ENCODE results near the gene SYF2. TPM values are rescaled to one million over a fixed set of nuclear protein-coding genes. Genes with fewer than 3 reads are reported as not detected.
A peak's percentile ranks its signal among the peaks of the same experiment; 100 is the strongest.

SYF2 gene
- total RNA-seq, 1 experiment from 2014 or later, result 30.2 TPM

GRCh38 chr1:25245393-25245792 lies 13.1 kb upstream of the SYF2 start:
- Histone ChIP-seq H3K4me3 (ENCODE audit: low read depth, low read length, poor library complexity, severe bottlenecking) (peak overlapping the region; percentile 83), H3K4me1 (ENCODE audit: insufficient read depth, low read length, poor library complexity, severe bottlenecking) (peaks cover 24% of the 10 kb centered on the region), H3K9me3 (ENCODE audit: low read depth, low read length, poor library complexity, severe bottlenecking) (no peaks in the 10 kb centered on the region), H3K27me3 (replicated peaks; ENCODE audit: insufficient read depth, low read depth, low read length, poor library complexity) (no peaks in the 10 kb centered on the region), H3K36me3 (ENCODE audit: insufficient read depth, low read length, poor library complexity, severe bottlenecking) (peaks cover 42% of the 10 kb centered on the region), H3K27ac (ENCODE audit: low read depth, low read length, poor library complexity, severe bottlenecking) (no peak overlapping the region)
- BruUV-seq (replicated peaks), result no TSS peak
- POLR2A ChIA-PET (ENCODE audit: low non-redundant PET), result no interaction called here
- intact Hi-C loops (cut with micrococcal nuclease; ENCODE audit: unreplicated experiment), result no loop called here
- TF ChIP-seq CTCF (conservative IDR thresholded peaks at IDR 0.05; ENCODE audit: low read depth, low read length), result no peak
- no peak for TF ChIP-seq EZH2 (IDR thresholded peaks at IDR 0.05; ENCODE audit: borderline replicate concordance, low read depth, low read length, poor library complexity, severe bottlenecking)
- CTCF ChIA-PET, result no interaction called here
- no peak for DNase-seq (ENCODE audit: low spot score)

- H3K4me3 ChIP-seq (ENCODE audit: low read depth, low read length, poor library complexity, severe bottlenecking), result no peak overlapping the region
- H3K27me3 ChIP-seq (replicated peaks; ENCODE audit: insufficient read depth, low read depth, low read length, poor library complexity), result no peaks in the 10 kb centered on the region
- no peaks in the 10 kb centered on the region for H3K9me3 ChIP-seq (ENCODE audit: low read depth, low read length, poor library complexity, severe bottlenecking)
- peaks cover 42% of the 10 kb centered on the region for H3K36me3 ChIP-seq (ENCODE audit: insufficient read depth, low read length, poor library complexity, severe bottlenecking)
- no peak for TF ChIP-seq CTCF (conservative IDR thresholded peaks at IDR 0.05; ENCODE audit: low read depth, low read length)
- no peak for TF ChIP-seq EZH2 (IDR thresholded peaks at IDR 0.05; ENCODE audit: borderline replicate concordance, low read depth, low read length, poor library complexity, severe bottlenecking)
- ChIA-PET CTCF (no interaction called here), POLR2A (ENCODE audit: low non-redundant PET) (no interaction called here)
- peak; percentile 55 for DNase-seq (ENCODE audit: low spot score)
- intact Hi-C loops (cut with micrococcal nuclease; ENCODE audit: unreplicated experiment), result no loop called here
- peaks cover 27% of the 10 kb centered on the region for H3K4me1 ChIP-seq (ENCODE audit: insufficient read depth, low read length, poor library complexity, severe bottlenecking)
- no peak overlapping the region for H3K27ac ChIP-seq (ENCODE audit: low read depth, low read length, poor library complexity, severe bottlenecking)
- BruUV-seq (replicated peaks), result TSS peak; percentile 0
Observed at GRCh38 chr1:25243907-25244306, 11.6 kb upstream of the SYF2 start.

GRCh38 chr1:25239681-25240541 lies 7.6 kb upstream of the SYF2 start:
- H3K9me3 ChIP-seq (ENCODE audit: low read depth, low read length, poor library complexity, severe bottlenecking), result no peaks in the 10 kb centered on the region
- BruUV-seq (replicated peaks), result TSS peak; percentile 62
- H3K4me3 ChIP-seq (ENCODE audit: low read depth, low read length, poor library complexity, severe bottlenecking), result peak overlapping the region; percentile 49
- TF ChIP-seq CTCF (conservative IDR thresholded peaks at IDR 0.05; ENCODE audit: low read depth, low read length) (peak; percentile 82), EZH2 (IDR thresholded peaks at IDR 0.05; ENCODE audit: borderline replicate concordance, low read depth, low read length, poor library complexity, severe bottlenecking) (no peak)
- H3K4me1 ChIP-seq (ENCODE audit: insufficient read depth, low read length, poor library complexity, severe bottlenecking), result peaks cover 18% of the 10 kb centered on the region
- DNase-seq (ENCODE audit: low spot score), result peak; percentile 98
- H3K27me3 ChIP-seq (replicated peaks; ENCODE audit: insufficient read depth, low read depth, low read length, poor library complexity), result no peaks in the 10 kb centered on the region
- intact Hi-C loops (cut with micrococcal nuclease; ENCODE audit: unreplicated experiment), result loop anchor here (2.0 kb wide), 1 partner anchor 281 kb away; no protein-coding TSS in a partner anchor
- peaks cover 33% of the 10 kb centered on the region for H3K36me3 ChIP-seq (ENCODE audit: insufficient read depth, low read length, poor library complexity, severe bottlenecking)
- ChIA-PET POLR2A (ENCODE audit: low non-redundant PET) (interaction anchor here (0.5 to 0.6 kb wide), 3 partner anchors 8 to 663 kb away, joined by 3 to 8 read pairs (median 4); no protein-coding TSS in a partner anchor), CTCF (interaction anchor here (0.6 kb wide), 1 partner anchor 662 kb away, joined by 3 read pairs; no protein-coding TSS in a partner anchor)
- H3K27ac ChIP-seq (ENCODE audit: low read depth, low read length, poor library complexity, severe bottlenecking), result peak overlapping the region; percentile 74

Data from A673 (cell line).